OCI-LY3 (cell line): ENCODE results near the gene TMEM94.
"Not testable (repeated sequence)": the region's sequence is repeated elsewhere in the genome, so short reads cannot be mapped to it uniquely, and the experiment has no call there.

Experiments
- H2AFZ ChIP-seq: fragments of 200-600, 300-600 bp; shearing (Covaris generic); 2 replicates; pipeline ENCODE4 v1.6.0; 2014; ENCODE audit warnings: antibody characterized with exemption, low read depth, low read length
- H3K27ac ChIP-seq: fragments of 200-600, 300-600 bp; sonication (generic); 2 replicates; pipeline ENCODE4 v1.5.1; 2014; ENCODE audit warnings: mild to moderate bottlenecking, low read length, moderate library complexity, mixed read lengths
- H3K27me3 ChIP-seq: fragments of 200-600, 300-600 bp; sonication (generic); 2 replicates; pipeline ENCODE4 v1.6.1; 2014; ENCODE audit warnings: low read depth, low read length, mixed read lengths
- H3K36me3 ChIP-seq: fragments of 200-600, 300-600 bp; sonication (generic); replicated peaks from 2 replicates; pipeline ENCODE3; 2014; ENCODE audit warnings: low read depth, low read length, mixed read lengths
- H3K4me1 ChIP-seq: fragments of 300-600, 200-600 bp; sonication (generic); 2 replicates; pipeline ENCODE4 v1.6.1; 2014; ENCODE audit warnings: low read length, mixed read lengths
- H3K4me2 ChIP-seq: fragments of 200-600, 300-600 bp; sonication (generic); 2 replicates; pipeline ENCODE4 v1.6.1; 2014; ENCODE audit warnings: low read length, mixed read lengths
- H3K4me3 ChIP-seq: fragments of 300-600, 200-600 bp; sonication (generic); 2 replicates; pipeline ENCODE4 v1.5.1; 2014; ENCODE audit warnings: antibody characterized with exemption, mild to moderate bottlenecking, low read length, moderate library complexity
- H3K79me2 ChIP-seq: fragments of 300-600, 200-600 bp; shearing (Covaris generic); 2 replicates; pipeline ENCODE4 v1.6.1; 2014; ENCODE audit warnings: mild to moderate bottlenecking, low read length, mixed read lengths
- H3K9ac ChIP-seq: fragments of 300-600, 200-600 bp; shearing (Covaris generic); 2 replicates; pipeline ENCODE4 v1.6.0; 2014; ENCODE audit warnings: mild to moderate bottlenecking, low read length, moderate library complexity
- H3K9me3 ChIP-seq: fragments of 200-600, 300-600 bp; shearing (Covaris generic); 2 replicates; pipeline ENCODE4 v1.6.1; 2014; ENCODE audit warnings: low read length, mixed read lengths; ENCODE audit not compliant: insufficient read depth
- H4K20me1 ChIP-seq: fragments of 200-600, 300-600 bp; sonication (generic); 2 replicates; pipeline ENCODE4 v1.6.1; 2016; ENCODE audit warnings: low read length, mixed read lengths; ENCODE audit not compliant: insufficient read depth
- CTCF ChIP-seq: fragments of 200-600, 300-600 bp; sonication (generic); IDR thresholded peaks from 2 replicates; pipeline ENCODE4 v1.5.1; 2014; ENCODE audit warnings: antibody characterized with exemption, low read length, low read depth
- EZH2phosphoT487 ChIP-seq: fragments of 200-600 bp; shearing (Covaris generic); IDR thresholded peaks from 2 replicates; pipeline ENCODE4 v1.6.1; 2018; ENCODE audit warnings: antibody characterized with exemption, mixed run types, low read depth

TMEM94 gene

GRCh38 chr17:75437404-75437803 is 19.0 kb upstream of the TMEM94 start:
- not testable (repeated sequence) for H3K4me2 ChIP-seq, H3K36me3 ChIP-seq, H3K27ac ChIP-seq, H3K27me3 ChIP-seq, H3K4me3 ChIP-seq, H4K20me1 ChIP-seq, H3K9ac ChIP-seq, H3K9me3 ChIP-seq, H2AFZ ChIP-seq, H3K79me2 ChIP-seq, H3K4me1 ChIP-seq

DNA sequence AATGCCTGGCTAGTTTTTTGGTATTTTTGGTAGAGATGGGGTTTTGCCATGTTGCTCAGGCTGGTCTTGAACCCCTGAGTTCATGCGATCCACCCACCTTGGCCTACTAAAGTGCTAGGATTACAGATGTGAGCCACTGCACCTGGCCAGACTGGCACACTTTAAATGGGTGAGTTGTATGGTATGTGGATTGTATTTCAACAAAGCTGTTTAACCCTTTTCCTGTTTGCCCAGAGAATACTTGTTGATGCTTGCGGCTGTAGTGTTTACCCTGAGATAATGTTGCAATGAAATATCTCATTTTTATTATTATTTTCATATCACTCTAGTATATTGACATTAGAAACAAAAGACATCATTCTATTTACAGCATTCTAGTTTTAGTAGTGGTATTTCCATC is 17.1 kb upstream of the TMEM94 start:
- TF ChIP-seq EZH2phosphoT487 (no peak), CTCF (no peak)
- H3K4me3 ChIP-seq: no peak overlapping the region
- no peaks in the 10 kb centered on the region for H3K4me1 ChIP-seq
- no peak overlapping the region for H2AFZ ChIP-seq
- no peaks in the 10 kb centered on the region for H3K9me3 ChIP-seq
- peaks cover 5% of the 10 kb centered on the region; the same call in 1 of the 2 replicates for H3K27me3 ChIP-seq
- H4K20me1 ChIP-seq: no peaks in the 10 kb centered on the region
- H3K4me2 ChIP-seq: no peak overlapping the region
- H3K27ac ChIP-seq: no peak overlapping the region
- H3K9ac ChIP-seq: no peak overlapping the region
- no peaks in the 10 kb centered on the region for H3K36me3 ChIP-seq
- H3K79me2 ChIP-seq: no peaks in the 10 kb centered on the region

- Histone ChIP-seq H3K4me1 (no peaks in the 10 kb centered on the region), H4K20me1 (no peaks in the 10 kb centered on the region), H3K9me3 (no peaks in the 10 kb centered on the region), H3K36me3 (no peaks in the 10 kb centered on the region), H3K4me3 (no peak overlapping the region), H3K9ac (no peak overlapping the region), H3K27me3 (no peaks in the 10 kb centered on the region), H3K27ac (no peak overlapping the region), H2AFZ (no peak overlapping the region), H3K79me2 (no peaks in the 10 kb centered on the region), H3K4me2 (no peak overlapping the region)
- TF ChIP-seq CTCF (no peak), EZH2phosphoT487 (no peak)
Observed at GRCh38 chr17:75440738-75441448, 15.5 kb upstream of the TMEM94 start.

- no peak overlapping the region for H3K9ac ChIP-seq
- H2AFZ ChIP-seq: no peak overlapping the region
- H3K4me1 ChIP-seq: no peaks in the 10 kb centered on the region
- no peaks in the 10 kb centered on the region for H3K27me3 ChIP-seq
- no peaks in the 10 kb centered on the region for H3K36me3 ChIP-seq
- no peak overlapping the region for H3K4me3 ChIP-seq
- TF ChIP-seq CTCF (no peak), EZH2phosphoT487 (no peak)
- H4K20me1 ChIP-seq: no peaks in the 10 kb centered on the region
- H3K27ac ChIP-seq: no peak overlapping the region
- H3K4me2 ChIP-seq: no peak overlapping the region
- H3K79me2 ChIP-seq: no peaks in the 10 kb centered on the region
- no peaks in the 10 kb centered on the region for H3K9me3 ChIP-seq
Observed at GRCh38 chr17:75442168-75443103, 14.0 kb upstream of the TMEM94 start.
